GM12865 (cell line): ENCODE results near the gene TMOD3.

Source experiments
- DNase-seq: peaks from one replicate; pipeline ENCODE4 v3.0.0; 2010; ENCODE audit warnings: low read depth
- H3K4me3 ChIP-seq: 2 replicates; pipeline ENCODE4 v1.5.1; 2011; ENCODE audit warnings: mild to moderate bottlenecking, low read depth, low read length, control low read depth
- TF ChIP-seq, protein P1 (sequence below): IDR thresholded peaks from 2 replicates; pipeline ENCODE4 v1.5.1; 2011; ENCODE audit warnings: low read length, control low read depth, low read depth, inconsistent platforms; ENCODE audit not compliant: insufficient read depth; ENCODE audit errors: missing control alignments

TMOD3 gene

GRCh38 chr15:51939216-51939615, 109.8 kb downstream of the TMOD3 start:
- TF ChIP-seq, protein P1, sequence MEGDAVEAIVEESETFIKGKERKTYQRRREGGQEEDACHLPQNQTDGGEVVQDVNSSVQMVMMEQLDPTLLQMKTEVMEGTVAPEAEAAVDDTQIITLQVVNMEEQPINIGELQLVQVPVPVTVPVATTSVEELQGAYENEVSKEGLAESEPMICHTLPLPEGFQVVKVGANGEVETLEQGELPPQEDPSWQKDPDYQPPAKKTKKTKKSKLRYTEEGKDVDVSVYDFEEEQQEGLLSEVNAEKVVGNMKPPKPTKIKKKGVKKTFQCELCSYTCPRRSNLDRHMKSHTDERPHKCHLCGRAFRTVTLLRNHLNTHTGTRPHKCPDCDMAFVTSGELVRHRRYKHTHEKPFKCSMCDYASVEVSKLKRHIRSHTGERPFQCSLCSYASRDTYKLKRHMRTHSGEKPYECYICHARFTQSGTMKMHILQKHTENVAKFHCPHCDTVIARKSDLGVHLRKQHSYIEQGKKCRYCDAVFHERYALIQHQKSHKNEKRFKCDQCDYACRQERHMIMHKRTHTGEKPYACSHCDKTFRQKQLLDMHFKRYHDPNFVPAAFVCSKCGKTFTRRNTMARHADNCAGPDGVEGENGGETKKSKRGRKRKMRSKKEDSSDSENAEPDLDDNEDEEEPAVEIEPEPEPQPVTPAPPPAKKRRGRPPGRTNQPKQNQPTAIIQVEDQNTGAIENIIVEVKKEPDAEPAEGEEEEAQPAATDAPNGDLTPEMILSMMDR: no peak
- no peak overlapping the region for H3K4me3 ChIP-seq
- no peak for DNase-seq

DNA sequence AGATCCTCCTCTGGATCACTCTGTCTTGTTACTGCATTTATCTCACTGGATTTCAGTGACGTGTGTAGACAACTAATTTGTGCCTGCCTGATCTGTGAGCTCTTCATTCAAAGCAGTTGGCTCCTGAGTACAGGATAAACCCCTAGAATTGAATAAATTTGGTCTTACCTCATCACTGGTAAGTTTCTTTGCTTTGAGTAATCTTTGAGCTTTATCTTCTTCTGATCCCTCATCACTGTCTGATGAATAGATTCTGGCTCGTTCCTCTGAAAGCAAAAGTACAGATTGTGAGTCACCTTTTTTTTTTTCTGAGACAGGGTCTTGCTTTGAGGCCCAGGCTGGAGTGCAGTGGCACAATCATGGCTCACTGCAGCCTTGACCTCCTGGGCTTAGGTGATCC, 117.7 kb downstream of the TMOD3 start:
- TF ChIP-seq, protein P1: no peak
- DNase-seq: no peak

GRCh38 chr15:51952805-51953204, 123.4 kb downstream of the TMOD3 start:
- TF ChIP-seq, protein P1: no peak
- H3K4me3 ChIP-seq: no peak overlapping the region
- no peak for DNase-seq

More for the DNA sequence above, 117.7 kb downstream of the TMOD3 start:
- H3K4me3 ChIP-seq: no peak overlapping the region

DNA sequence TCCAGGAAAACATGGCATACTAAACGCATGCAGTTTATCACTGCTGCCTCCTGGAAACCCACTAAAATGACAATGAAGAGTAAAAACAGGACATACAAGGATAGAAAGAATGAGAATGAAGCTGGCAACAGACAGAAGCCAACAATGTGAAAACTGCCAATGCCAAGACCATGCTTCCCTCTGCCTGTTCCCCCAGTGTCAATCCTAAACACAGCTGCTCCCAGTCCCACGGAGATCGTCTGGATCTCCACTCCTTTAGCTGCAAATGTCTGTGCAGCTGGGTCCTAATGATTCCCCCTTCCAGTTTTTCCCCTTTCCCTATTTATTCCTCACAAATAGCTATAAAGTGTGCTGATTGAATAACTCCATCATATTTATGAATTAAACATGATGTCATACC, 126.1 kb downstream of the TMOD3 start:
- H3K4me3 ChIP-seq: no peak overlapping the region
- no peak for DNase-seq
- TF ChIP-seq, protein P1: no peak
